GM12872 (cell line): Measurements from ENCODE around the gene ZNF608.

Experiments
- TF ChIP-seq, protein P1 (sequence below): IDR thresholded peaks from 3 replicates; pipeline ENCODE4 v1.5.1; 2011; ENCODE audit warnings: low read depth, mild to moderate bottlenecking, low read length, moderate library complexity; ENCODE audit not compliant: insufficient read depth

Gene ZNF608

DNA sequence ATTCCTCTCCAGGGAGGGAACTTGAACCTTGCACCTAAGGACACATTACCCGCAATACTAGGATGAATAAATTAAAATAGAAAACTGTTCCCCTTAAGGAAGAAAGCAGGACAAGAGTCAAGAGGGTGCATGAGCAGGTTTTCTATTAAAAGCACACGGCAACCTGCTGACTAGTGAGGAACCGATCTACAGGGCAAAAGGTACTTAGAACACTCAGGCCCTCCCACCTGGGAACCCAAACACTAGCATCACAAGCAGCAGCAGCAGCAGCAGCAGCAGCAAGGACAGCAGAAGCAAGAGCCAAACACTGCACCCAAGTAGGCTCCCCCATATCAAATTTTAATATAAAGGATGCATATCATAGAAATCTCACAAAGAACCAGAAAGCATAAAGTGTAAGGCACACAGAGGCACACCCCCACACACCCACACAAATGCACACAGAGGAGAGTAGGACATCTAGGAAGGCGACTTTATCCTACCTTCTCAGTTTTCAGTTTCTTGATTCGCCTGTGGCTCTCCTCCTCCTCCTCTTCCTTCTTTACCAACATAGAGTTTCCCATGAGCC lies 2.8 kb downstream of the ZNF608 start:
- TF ChIP-seq, protein P1, sequence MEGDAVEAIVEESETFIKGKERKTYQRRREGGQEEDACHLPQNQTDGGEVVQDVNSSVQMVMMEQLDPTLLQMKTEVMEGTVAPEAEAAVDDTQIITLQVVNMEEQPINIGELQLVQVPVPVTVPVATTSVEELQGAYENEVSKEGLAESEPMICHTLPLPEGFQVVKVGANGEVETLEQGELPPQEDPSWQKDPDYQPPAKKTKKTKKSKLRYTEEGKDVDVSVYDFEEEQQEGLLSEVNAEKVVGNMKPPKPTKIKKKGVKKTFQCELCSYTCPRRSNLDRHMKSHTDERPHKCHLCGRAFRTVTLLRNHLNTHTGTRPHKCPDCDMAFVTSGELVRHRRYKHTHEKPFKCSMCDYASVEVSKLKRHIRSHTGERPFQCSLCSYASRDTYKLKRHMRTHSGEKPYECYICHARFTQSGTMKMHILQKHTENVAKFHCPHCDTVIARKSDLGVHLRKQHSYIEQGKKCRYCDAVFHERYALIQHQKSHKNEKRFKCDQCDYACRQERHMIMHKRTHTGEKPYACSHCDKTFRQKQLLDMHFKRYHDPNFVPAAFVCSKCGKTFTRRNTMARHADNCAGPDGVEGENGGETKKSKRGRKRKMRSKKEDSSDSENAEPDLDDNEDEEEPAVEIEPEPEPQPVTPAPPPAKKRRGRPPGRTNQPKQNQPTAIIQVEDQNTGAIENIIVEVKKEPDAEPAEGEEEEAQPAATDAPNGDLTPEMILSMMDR, result no peak

DNA sequence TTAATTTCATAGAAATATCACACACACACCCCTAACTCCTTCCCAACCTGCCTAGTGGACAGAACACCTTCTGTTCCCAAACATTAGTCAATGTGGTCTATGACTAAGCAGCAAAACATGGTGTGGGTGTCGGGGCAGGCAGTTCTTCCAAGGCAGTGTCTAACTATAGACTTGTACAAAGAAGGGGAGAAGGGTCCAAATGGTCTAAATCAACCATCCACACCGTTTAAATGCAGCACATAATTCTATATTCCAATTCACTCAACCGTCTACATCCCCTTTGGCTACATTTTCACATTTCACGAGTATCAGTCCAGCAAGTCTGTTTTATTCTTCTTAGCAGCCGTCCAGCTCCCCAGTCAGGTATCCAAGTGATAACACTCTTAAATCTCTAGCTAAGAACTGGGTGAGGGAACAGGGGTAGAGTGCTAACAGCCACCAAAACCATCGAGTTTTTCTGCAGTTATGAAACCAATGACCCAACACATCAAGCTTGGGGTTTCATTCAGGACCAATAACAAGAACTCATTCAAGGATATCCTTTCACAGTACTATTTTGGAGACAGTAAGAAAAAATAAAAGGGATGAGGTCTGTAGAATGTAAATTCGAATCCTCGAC lies 3.3 kb downstream of the ZNF608 start:
- TF ChIP-seq, protein P1, result no peak

DNA sequence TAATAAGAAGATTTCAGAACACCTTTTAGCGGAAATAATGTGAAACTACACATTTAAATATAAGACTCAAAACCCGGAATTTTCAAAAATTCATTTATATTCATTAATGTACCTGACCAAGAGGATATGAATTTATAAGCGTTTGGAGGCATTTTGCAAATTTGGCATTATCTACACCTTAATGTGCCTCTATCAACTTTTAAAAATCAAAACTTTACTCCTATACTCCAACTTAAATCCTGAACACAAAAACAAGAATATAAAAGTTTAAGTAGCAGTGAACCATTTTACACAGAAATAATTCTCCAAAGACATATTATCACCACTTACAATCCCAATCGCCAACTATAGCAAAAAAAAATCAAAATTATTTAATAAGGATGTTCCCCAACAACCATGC lies 3.9 kb downstream of the ZNF608 start:
- TF ChIP-seq, protein P1, result no peak

DNA sequence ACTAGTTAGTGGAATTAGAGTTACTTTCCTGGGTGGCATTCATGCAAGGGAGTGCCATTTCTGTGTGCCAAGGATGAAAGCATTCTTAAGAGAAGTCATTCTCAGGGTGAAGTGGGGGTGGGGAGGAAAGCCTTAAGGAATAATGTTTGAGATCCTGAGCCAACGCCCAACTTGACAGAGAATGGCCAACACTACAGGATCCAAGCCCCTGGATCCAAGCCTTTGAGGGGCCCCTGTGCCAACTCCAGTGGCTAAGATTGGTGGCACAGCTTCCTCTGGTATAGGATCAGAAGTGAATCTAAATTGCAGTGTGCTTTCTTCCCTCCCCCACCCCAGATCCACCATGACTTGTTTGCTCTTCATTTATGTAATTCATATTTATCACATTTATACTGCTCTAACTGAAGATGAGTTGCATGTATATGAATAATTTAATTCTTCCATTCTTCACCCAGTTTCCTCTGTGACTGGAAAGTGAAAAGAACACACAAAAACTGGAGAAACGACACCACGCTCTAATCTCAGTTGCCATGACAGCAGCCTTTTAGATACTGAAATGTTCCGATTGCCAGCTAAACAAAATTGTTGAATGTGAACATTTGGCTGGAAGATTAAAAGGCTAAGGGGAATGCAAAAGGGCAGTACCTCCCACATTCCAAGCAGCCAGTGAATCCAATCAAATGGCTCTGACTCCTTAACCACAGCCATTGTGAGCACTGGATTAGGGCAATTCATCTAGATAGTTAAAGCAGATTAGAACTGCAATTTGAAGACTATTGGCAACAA lies 4.5 kb downstream of the ZNF608 start:
- TF ChIP-seq, protein P1, result no peak

DNA sequence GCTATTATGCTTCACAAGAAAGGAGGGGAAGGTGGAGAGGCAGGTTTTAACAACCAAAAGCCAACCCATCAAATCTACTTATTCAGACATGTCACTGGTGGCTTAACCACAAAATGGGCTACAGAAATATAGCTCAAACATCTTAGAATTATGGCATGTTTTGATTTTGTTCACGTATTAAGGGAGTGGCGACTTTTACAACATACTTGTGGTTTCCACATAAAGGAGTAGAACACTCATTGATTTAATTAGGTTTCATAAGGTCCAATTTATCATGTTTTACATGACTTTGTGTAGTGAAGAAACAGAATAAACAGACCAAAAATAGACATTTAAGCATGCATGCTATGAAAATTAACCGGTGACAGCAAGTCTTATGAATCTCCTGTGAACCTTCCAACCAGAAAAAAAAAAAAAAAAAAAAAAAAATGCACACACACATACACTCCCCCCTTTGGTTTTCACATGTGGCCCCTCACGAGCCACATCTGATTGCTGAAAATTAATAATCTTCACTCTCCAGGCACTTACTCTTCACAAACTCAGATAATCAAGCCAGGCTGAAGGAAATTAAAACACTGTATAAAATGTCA lies 5.4 kb downstream of the ZNF608 start:
- TF ChIP-seq, protein P1, result no peak

DNA sequence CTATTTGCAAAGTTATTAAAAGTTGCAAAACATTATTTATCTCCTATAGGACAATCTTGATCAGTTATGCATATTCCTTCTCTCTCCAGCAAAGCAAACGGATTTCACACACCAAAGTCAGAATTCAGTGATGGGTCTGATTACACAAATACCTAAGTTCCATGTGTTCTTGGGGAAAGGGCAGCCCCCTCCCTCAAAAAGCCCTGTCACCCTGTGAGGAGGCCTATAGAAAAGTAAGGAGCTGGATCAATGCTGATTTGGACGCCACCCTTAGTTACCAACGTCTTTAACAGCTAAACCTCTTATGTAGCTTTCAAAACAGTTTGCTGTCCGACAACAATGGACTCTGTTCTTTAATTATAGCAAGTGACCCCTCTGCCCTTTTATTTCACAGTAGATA lies 6.4 kb downstream of the ZNF608 start:
- TF ChIP-seq, protein P1, result no peak

DNA sequence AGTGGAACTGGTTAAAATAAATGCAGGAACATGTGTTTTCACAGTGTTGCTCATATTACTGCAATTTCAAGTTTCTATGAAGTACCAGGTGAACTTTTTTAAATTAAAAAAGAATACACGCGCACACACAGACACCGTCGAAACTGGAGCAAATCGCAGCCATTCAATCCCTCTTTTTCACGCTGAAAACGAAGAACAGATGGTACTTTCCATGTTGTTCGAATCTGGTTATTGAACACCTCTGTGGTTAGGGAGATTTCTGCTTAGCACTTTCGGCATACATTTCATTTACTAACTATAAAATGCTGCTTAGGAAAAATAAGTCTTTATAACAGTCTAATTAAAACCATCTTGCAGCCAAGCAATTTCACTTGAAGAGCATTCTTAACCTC lies 6.8 kb downstream of the ZNF608 start:
- TF ChIP-seq, protein P1, result no peak
